HepG2 (cell line): ENCODE results near the gene PTPN2.
"Not testable (repeated sequence)": the region's sequence is repeated elsewhere in the genome, so short reads cannot be mapped to it uniquely, and the experiment has no call there.

ENCODE experiments used
- BHLHE40 ChIP-seq: IDR thresholded peaks from 2 replicates; pipeline ENCODE4 v1.6.1; 2011; ENCODE audit warnings: low read length, improper control_type of control experiment
- EP300 ChIP-seq, 3 experiments: sonication (generic) in 1 of 3; formaldehyde crosslinking in 1 of 3; IDR thresholded peaks; 2 replicates each; pipeline versions ENCODE4 v1.5.1 to v1.6.1; 2011 to 2020; ENCODE audit warnings: low read depth in 2 of 3, low read length in 2 of 3, borderline replicate concordance in 1 of 3, improper control_type of control experiment in 1 of 3, mild to moderate bottlenecking in 1 of 3, missing genetic modification reagents in 1 of 3, moderate library complexity in 1 of 3
- HDAC2 ChIP-seq: sonication (generic); formaldehyde crosslinking; IDR thresholded peaks from 2 replicates; pipeline ENCODE4 v1.4.0; 2020; ENCODE audit warnings: missing genetic modification reagents
- JUN ChIP-seq: sonication (generic); formaldehyde crosslinking; IDR thresholded peaks from 2 replicates; pipeline ENCODE4 v1.4.0; 2020; ENCODE audit warnings: mild to moderate bottlenecking, missing genetic modification reagents
- MYC ChIP-seq: sonication (generic); formaldehyde crosslinking; IDR thresholded peaks from 2 replicates; pipeline ENCODE4 v1.9.0; 2021; ENCODE audit warnings: missing genetic modification reagents, borderline replicate concordance
- NR2F2 ChIP-seq: IDR thresholded peaks from 2 replicates; pipeline ENCODE4 v1.6.1; 2012; ENCODE audit warnings: low read depth, inconsistent platforms, borderline replicate concordance
- PHF20 ChIP-seq: sonication (generic); formaldehyde crosslinking; IDR thresholded peaks from 2 replicates; pipeline ENCODE4 v1.5.0; 2020; ENCODE audit warnings: mild to moderate bottlenecking, missing genetic modification reagents
- POLR2A ChIP-seq, 2 experiments: IDR thresholded peaks; 2 replicates each; pipeline ENCODE4 v1.6.1; 2011; ENCODE audit warnings: low read depth in 2 of 2, low read length in 2 of 2, mild to moderate bottlenecking in 1 of 2, moderate library complexity in 1 of 2; ENCODE audit not compliant: insufficient read depth in 1 of 2
- TCF7 ChIP-seq: sonication (generic); IDR thresholded peaks from 2 replicates; pipeline ENCODE4 v1.6.1; 2016; ENCODE audit warnings: antibody characterized with exemption, low read depth
- YY1 ChIP-seq: IDR thresholded peaks from 2 replicates; pipeline ENCODE4 v1.6.1; 2011; ENCODE audit warnings: low read length, low read depth, moderate library complexity, mild to moderate bottlenecking; ENCODE audit not compliant: insufficient read depth, insufficient replicate concordance
- ZBTB49 ChIP-seq: sonication (generic); formaldehyde crosslinking; IDR thresholded peaks from 2 replicates; pipeline ENCODE4 v1.4.0; 2020; ENCODE audit warnings: missing genetic modification reagents, borderline replicate concordance
- ZNF432 ChIP-seq: sonication (generic); formaldehyde crosslinking; IDR thresholded peaks from 2 replicates; pipeline ENCODE4 v1.5.0; 2020; ENCODE audit warnings: missing genetic modification reagents, mild to moderate bottlenecking, borderline replicate concordance

- TF ChIP-seq YY1; POLR2A (IDR thresholded peaks at IDR 0.05; ENCODE audit: insufficient read depth in 1 of 2, low read depth in 2 of 2, low read length in 2 of 2); PHF20; BHLHE40; JUN; TCF7; EP300 (IDR thresholded peaks at IDR 0.05; ENCODE audit: low read depth in 2 of 2, low read length in 2 of 2); EP300 (CRISPR knock-in tag; IDR thresholded peaks at IDR 0.05; ENCODE audit: borderline replicate concordance); ZNF432 (CRISPR knock-in tag); NR2F2; HDAC2; MYC (CRISPR knock-in tag); ZBTB49: not testable (repeated sequence)
Observed at GRCh38 chr18:12756619-12757239, 127.3 kb downstream of the PTPN2 start.
